GM12865 (cell line): ENCODE results near the gene PNPLA2.

Source experiments
- DNase-seq: peaks from one replicate; pipeline ENCODE4 v3.0.0; 2010; ENCODE audit warnings: low read depth
- H3K4me3 ChIP-seq: 2 replicates; pipeline ENCODE4 v1.5.1; 2011; ENCODE audit warnings: mild to moderate bottlenecking, low read depth, low read length, control low read depth
- CTCF ChIP-seq: IDR thresholded peaks from 2 replicates; pipeline ENCODE4 v1.5.1; 2011; ENCODE audit warnings: low read length, control low read depth, low read depth, inconsistent platforms; ENCODE audit not compliant: insufficient read depth; ENCODE audit errors: missing control alignments

Gene PNPLA2

GRCh38 chr11:787084-787675, 31.5 kb upstream of the PNPLA2 start:
- DNase-seq = no peak
- no peak overlapping the region for H3K4me3 ChIP-seq
- TF ChIP-seq CTCF = no peak

GRCh38 chr11:788009-788640, 30.6 kb upstream of the PNPLA2 start:
- DNase-seq = no peak
- peak; percentile 9 for TF ChIP-seq CTCF
- no peak overlapping the region for H3K4me3 ChIP-seq

GRCh38 chr11:788953-789940, 29.5 kb upstream of the PNPLA2 start:
- peak; percentile 65 for DNase-seq
- TF ChIP-seq CTCF = no peak
- peak overlapping the region; percentile 44 for H3K4me3 ChIP-seq

- H3K4me3 ChIP-seq = peak within 1 kb of the TSS; percentile 44
- no peak for TF ChIP-seq CTCF
- DNase-seq = peak; percentile 73
Observed at GRCh38 chr11:789943-790342, 28.8 kb upstream of the PNPLA2 start, which contains the start of gene CEND1. Gene CEND1 (minus strand): TSS chr11:790090. CDS start chr11:788576, 1,514 bp downstream.

GRCh38 chr11:790721-791564, 27.8 kb upstream of the PNPLA2 start:
- no peak for TF ChIP-seq CTCF
- DNase-seq = no peak
- H3K4me3 ChIP-seq = no peak overlapping the region
